ENCODE data around the gene DLGAP1.

The DLGAP1 gene

GRCh38 chr18:3985664-3986063, 469.4 kb downstream of the DLGAP1 start (continued):
- TF ChIP-seq ZBTB11 (tag by site-specific recombination; conservative IDR thresholded peaks at IDR 0.05; ENCODE audit: low read depth) (no peak), ZNF140 (tag by site-specific recombination; IDR thresholded peaks at IDR 0.05) (no peak), ZNF366 (tag by site-specific recombination; conservative IDR thresholded peaks at IDR 0.05) (0 out of 2 replicates have a peak, but pooled peaks have one; percentile 11), ZBTB20 (tag by site-specific recombination; IDR thresholded peaks at IDR 0.05) (no peak), ZFP37 (tag by site-specific recombination; IDR thresholded peaks at IDR 0.05) (no peak), PRDM6 (tag by site-specific recombination; IDR thresholded peaks at IDR 0.05) (peak; percentile 41; the same call in 1 of the 2 replicates), ZNF114 (tag by site-specific recombination; IDR thresholded peaks at IDR 0.05) (no peak), ZNF48 (tag by site-specific recombination; IDR thresholded peaks at IDR 0.05) (no peak), ZBTB44 (tag by site-specific recombination; IDR thresholded peaks at IDR 0.05) (no peak), KLF7 (tag by site-specific recombination; IDR thresholded peaks at IDR 0.05; ENCODE audit: borderline replicate concordance) (no peak), ZNF16 (tag by site-specific recombination; IDR thresholded peaks at IDR 0.05; ENCODE audit: low read depth) (no peak), ZNF132 (tag by site-specific recombination; IDR thresholded peaks at IDR 0.05; ENCODE audit: borderline replicate concordance) (no peak), ZNF449 (tag by site-specific recombination; IDR thresholded peaks at IDR 0.05) (no peak), ZBTB10 (tag by site-specific recombination; IDR thresholded peaks at IDR 0.05) (no peak), ZNF664 (tag by site-specific recombination; IDR thresholded peaks at IDR 0.05) (peak; percentile 57; the same call in 1 of the 2 replicates), SP3 (tag by site-specific recombination; IDR thresholded peaks at IDR 0.05) (no peak), ZNF596 (tag by site-specific recombination; IDR thresholded peaks at IDR 0.05) (no peak), ZNF214 (tag by site-specific recombination; IDR thresholded peaks at IDR 0.05; ENCODE audit: borderline replicate concordance) (no peak)
- TF ChIP-seq, protein P1, sequence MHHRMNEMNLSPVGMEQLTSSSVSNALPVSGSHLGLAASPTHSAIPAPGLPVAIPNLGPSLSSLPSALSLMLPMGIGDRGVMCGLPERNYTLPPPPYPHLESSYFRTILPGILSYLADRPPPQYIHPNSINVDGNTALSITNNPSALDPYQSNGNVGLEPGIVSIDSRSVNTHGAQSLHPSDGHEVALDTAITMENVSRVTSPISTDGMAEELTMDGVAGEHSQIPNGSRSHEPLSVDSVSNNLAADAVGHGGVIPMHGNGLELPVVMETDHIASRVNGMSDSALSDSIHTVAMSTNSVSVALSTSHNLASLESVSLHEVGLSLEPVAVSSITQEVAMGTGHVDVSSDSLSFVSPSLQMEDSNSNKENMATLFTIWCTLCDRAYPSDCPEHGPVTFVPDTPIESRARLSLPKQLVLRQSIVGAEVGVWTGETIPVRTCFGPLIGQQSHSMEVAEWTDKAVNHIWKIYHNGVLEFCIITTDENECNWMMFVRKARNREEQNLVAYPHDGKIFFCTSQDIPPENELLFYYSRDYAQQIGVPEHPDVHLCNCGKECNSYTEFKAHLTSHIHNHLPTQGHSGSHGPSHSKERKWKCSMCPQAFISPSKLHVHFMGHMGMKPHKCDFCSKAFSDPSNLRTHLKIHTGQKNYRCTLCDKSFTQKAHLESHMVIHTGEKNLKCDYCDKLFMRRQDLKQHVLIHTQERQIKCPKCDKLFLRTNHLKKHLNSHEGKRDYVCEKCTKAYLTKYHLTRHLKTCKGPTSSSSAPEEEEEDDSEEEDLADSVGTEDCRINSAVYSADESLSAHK (tag by site-specific recombination; IDR thresholded peaks at IDR 0.05) = no peak
- TF ChIP-seq, protein P2, sequence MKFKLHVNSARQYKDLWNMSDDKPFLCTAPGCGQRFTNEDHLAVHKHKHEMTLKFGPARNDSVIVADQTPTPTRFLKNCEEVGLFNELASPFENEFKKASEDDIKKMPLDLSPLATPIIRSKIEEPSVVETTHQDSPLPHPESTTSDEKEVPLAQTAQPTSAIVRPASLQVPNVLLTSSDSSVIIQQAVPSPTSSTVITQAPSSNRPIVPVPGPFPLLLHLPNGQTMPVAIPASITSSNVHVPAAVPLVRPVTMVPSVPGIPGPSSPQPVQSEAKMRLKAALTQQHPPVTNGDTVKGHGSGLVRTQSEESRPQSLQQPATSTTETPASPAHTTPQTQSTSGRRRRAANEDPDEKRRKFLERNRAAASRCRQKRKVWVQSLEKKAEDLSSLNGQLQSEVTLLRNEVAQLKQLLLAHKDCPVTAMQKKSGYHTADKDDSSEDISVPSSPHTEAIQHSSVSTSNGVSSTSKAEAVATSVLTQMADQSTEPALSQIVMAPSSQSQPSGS (tag by site-specific recombination; IDR thresholded peaks at IDR 0.05; ENCODE audit: low read depth) = no peak
- TF ChIP-seq, protein P3, sequence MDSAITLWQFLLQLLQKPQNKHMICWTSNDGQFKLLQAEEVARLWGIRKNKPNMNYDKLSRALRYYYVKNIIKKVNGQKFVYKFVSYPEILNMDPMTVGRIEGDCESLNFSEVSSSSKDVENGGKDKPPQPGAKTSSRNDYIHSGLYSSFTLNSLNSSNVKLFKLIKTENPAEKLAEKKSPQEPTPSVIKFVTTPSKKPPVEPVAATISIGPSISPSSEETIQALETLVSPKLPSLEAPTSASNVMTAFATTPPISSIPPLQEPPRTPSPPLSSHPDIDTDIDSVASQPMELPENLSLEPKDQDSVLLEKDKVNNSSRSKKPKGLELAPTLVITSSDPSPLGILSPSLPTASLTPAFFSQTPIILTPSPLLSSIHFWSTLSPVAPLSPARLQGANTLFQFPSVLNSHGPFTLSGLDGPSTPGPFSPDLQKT (IDR thresholded peaks at IDR 0.05; ENCODE audit: borderline replicate concordance, low read depth, low read length) = no peak
